ENCODE results near the gene TMEFF1.
"Not testable (repeated sequence)": the region's sequence is repeated elsewhere in the genome, so short reads cannot be mapped to it uniquely, and the experiment has no call there.

TMEFF1 gene, protein sequence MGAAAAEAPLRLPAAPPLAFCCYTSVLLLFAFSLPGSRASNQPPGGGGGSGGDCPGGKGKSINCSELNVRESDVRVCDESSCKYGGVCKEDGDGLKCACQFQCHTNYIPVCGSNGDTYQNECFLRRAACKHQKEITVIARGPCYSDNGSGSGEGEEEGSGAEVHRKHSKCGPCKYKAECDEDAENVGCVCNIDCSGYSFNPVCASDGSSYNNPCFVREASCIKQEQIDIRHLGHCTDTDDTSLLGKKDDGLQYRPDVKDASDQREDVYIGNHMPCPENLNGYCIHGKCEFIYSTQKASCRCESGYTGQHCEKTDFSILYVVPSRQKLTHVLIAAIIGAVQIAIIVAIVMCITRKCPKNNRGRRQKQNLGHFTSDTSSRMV

DNA sequence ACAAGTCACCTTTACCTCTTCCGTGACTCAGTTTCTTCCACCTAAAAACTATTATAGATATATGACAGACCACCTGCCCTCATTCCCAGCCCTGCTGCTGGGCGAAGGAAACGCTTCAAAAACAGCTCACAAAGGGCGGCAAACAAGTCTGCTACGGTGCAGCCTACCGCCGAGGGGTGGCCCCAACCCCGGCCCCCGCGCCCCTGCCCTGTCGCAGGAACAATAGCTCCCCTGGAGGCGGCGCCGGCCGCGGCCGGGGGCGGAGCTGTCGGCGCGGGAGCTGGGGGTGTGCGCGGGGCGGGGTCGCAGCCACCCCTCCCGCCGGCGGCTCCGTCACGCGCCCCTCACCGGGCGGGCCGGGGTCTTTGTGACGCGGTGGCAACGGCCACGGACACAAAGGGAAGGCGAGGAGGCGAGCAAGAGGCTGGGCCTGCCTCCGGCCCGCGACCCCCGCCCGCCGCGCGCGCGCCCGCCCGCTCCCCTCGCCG, at the start of gene TMEFF1:
TMEFF1 (plus strand) TSS at position 362 of the 488 bp plus-strand sequence. CDS start 396 bp downstream, outside the sequence.
- peak; percentile 0 for DNase-seq

GRCh38 chr9:100425758-100426157, 47.2 kb upstream of the TMEFF1 start:
- DNase-seq = no peak

GRCh38 chr9:100426189-100426529, 46.8 kb upstream of the TMEFF1 start:
- DNase-seq = no peak

GRCh38 chr9:100426530-100427365, 46.2 kb upstream of the TMEFF1 start, which contains the start of gene MSANTD3:
Gene MSANTD3 (plus strand): TSS chr9:100427143. CDS start chr9:100441939, 14,796 bp downstream.
- peak; percentile 45 for DNase-seq

DNA sequence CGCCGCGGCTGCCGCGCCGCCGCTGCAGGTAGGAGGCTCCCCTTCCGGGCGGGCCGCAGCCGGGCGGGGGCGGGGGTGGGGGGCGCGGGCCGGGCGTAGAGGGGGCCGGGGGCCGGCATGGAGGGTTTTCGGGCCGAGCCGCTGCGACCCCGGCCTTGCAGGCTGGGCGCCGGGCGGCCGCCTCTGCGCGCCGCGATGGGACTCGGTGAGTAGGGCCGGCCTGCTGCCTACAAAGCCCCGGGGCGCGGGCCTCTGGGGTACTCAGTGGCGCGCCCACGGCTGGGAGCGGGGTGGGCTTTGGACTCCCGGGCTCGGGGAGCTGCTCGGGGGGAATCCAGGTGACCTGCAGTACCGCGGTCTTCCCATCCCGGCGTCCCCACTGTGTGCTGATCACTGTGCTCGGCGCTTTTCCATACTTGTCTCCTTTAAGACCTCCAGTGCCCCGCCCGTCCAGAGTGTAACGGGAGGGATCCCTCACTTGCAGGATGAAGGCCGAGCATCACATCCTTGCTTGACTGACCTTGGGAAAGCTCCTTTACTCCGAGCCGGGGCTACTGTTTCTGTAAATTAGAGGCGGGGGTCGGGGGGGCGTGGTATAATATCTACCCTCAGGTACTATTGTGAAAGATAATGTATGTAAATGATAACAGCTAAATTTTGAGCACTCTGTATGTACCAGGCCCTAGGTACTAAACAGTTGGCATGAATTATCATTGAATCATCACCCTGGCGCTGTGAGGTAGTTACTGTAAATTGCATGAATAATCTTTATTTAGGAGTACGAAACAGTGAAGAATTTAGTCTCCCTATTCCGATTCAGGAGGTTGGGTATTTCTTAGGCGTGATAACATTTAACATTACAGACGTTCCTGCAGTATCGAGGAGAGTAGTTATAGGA, 45.3 kb upstream of the TMEFF1 start:
- DNase-seq = peak; percentile 19

- DNase-seq = no peak
Observed at GRCh38 chr9:100428871-100429654, 43.9 kb upstream of the TMEFF1 start.

- DNase-seq = no peak
Observed at GRCh38 chr9:100430286-100430940, 42.5 kb upstream of the TMEFF1 start.

GRCh38 chr9:100431886-100432285, 41.1 kb upstream of the TMEFF1 start:
- DNase-seq = no peak

GRCh38 chr9:100432736-100433135, 40.2 kb upstream of the TMEFF1 start:
- DNase-seq = no peak

GRCh38 chr9:100436571-100436970, 36.4 kb upstream of the TMEFF1 start:
- no peak for DNase-seq

- DNase-seq = peak; percentile 45
Observed at GRCh38 chr9:100437860-100438805, 34.8 kb upstream of the TMEFF1 start.

DNA sequence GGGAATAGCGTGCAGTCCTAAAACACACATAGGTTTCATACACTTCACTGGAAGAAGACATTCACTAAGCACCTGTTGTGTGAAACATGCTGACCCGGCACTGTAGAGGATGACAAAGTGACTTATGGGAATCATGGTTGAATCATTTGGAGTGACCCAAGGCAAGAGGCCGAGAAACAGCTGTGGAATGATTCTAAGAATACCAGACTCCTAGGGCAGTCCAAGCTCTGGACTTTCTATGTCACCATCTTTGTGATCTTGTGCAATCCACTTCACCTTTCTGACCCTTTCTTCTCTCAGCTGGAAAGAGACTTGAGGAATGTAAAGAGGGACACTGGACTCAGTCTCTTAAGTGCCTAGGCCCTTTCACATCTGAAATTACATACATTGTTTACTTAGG, 32.9 kb upstream of the TMEFF1 start:
- DNase-seq = no peak

GRCh38 chr9:100440487-100440886, 32.5 kb upstream of the TMEFF1 start:
- not testable (repeated sequence) for DNase-seq

- no peak for DNase-seq
Observed at GRCh38 chr9:100441911-100442361, 31.0 kb upstream of the TMEFF1 start.

GRCh38 chr9:100443781-100444768, 28.9 kb upstream of the TMEFF1 start:
- no peak for DNase-seq

GRCh38 chr9:100445161-100445902, 27.6 kb upstream of the TMEFF1 start:
- DNase-seq = no peak

DNA sequence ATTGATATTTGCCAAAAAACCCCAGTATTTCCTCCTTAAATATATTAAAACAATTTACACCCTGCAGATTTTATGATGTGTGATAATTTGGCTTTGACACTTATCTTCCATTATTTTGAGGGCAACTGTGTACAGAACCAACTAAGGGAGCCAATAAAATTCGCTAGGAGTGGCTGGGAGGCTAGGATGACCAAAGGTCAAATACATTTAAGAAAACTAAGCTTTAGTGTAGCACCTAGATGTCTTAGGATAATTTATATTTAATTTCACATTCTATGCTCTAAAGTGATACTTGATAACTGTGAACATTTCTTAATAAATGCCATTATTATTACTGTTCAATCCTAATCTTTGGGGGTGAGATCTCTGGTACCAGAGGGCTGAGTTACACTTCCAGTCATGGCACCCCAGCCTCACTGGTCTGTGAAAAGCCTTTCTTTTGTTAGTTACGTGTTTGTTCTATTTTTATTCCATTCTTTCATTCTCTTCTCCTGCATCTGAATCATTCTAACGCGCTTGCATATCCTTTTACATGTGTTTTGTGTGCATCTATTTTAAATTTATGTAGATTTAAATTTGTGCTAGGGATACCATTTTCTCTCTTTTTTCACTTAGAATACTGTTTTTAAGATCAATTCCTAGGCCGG, 26.9 kb upstream of the TMEFF1 start:
- DNase-seq = no peak

Measured in stimulated activated naive CD4-positive, alpha-beta T cell treated with Interleukin-2 at 50 U/mL for 16 hours (primary cell).